HEK293 (cell line): ENCODE measurements around the gene GPR161.

Experiments used
- CTCF ChIA-PET: fragments of 350-600 bp; formaldehyde crosslinking; extraction: SDS; loops from one replicate; lab custom pipeline; 2021; ENCODE audit warnings: antibody characterized with exemption; lab: Yijun Ruan, JAX
- POLR2A ChIA-PET: fragments of 300-600 bp; formaldehyde crosslinking; extraction: SDS; loops from one replicate; lab custom pipeline; 2020; ENCODE audit warnings: antibody characterized with exemption, inconsistent platforms; lab: Yijun Ruan, JAX
- H3K27ac ChIP-seq: fragments of 200-500 bp; sonication (Bioruptor generic); 2 replicates; pipeline ENCODE4 v1.5.1; 2014; ENCODE audit warnings: low read depth, low read length, control low read depth, inconsistent platforms; ENCODE audit errors: extremely low read depth
- H3K36me3 ChIP-seq, 2 experiments: fragments of 200-500 bp in 1 of 2; sonication (Bioruptor generic) in 1 of 2; 1 replicate in 1 of 2; 2 replicates in 1 of 2; pipeline ENCODE4 v1.5.1; 2014 to 2017; ENCODE audit warnings: inconsistent platforms in 2 of 2, low read length in 2 of 2; ENCODE audit not compliant: control insufficient read depth in 2 of 2, insufficient read depth in 1 of 2
- H3K4me1 ChIP-seq: fragments of 200-500 bp; sonication (Bioruptor generic); 2 replicates; pipeline ENCODE4 v1.5.1; 2014; ENCODE audit warnings: mild to moderate bottlenecking, low read length, inconsistent platforms; ENCODE audit not compliant: control insufficient read depth, insufficient read depth
- H3K4me3 ChIP-seq: 2 replicates; pipeline ENCODE4 v1.5.1; 2011; ENCODE audit warnings: low read depth, mild to moderate bottlenecking, control low read depth, low read length, moderate library complexity
- H3K9me3 ChIP-seq: fragments of 200-500 bp; sonication (Bioruptor generic); 2 replicates; pipeline ENCODE4 v1.5.1; 2014; ENCODE audit warnings: low read depth, low read length, inconsistent platforms; ENCODE audit not compliant: control insufficient read depth, insufficient read depth
- BCL11B ChIP-seq: fragments of 450-650 bp; formaldehyde crosslinking; IDR thresholded peaks from 2 replicates; pipeline ENCODE4 v1.5.1; 2016; ENCODE audit warnings: low read depth, missing biosample characterization, missing genetic modification characterization
- EGR2 ChIP-seq: fragments of 450-650 bp; formaldehyde crosslinking; IDR thresholded peaks from 2 replicates; pipeline ENCODE4 v1.5.1; 2016; ENCODE audit warnings: low read depth, missing biosample characterization, missing genetic modification characterization
- GLIS2 ChIP-seq: fragments of 450-650 bp; formaldehyde crosslinking; IDR thresholded peaks from 2 replicates; pipeline ENCODE4 v1.5.1; 2016; ENCODE audit warnings: missing biosample characterization, missing genetic modification characterization
- OVOL3 ChIP-seq: fragments of 450-650 bp; formaldehyde crosslinking; IDR thresholded peaks from 2 replicates; pipeline ENCODE4 v1.5.1; 2016; ENCODE audit warnings: missing biosample characterization, missing genetic modification characterization
- PRDM4 ChIP-seq: fragments of 450-650 bp; formaldehyde crosslinking; IDR thresholded peaks from 2 replicates; pipeline ENCODE4 v1.5.1; 2017; ENCODE audit warnings: missing biosample characterization, missing genetic modification characterization
- SCRT2 ChIP-seq: fragments of 450-650 bp; formaldehyde crosslinking; IDR thresholded peaks from 2 replicates; pipeline ENCODE4 v1.5.1; 2016; ENCODE audit warnings: missing biosample characterization, missing genetic modification characterization
- SP3 ChIP-seq: fragments of 450-650 bp; formaldehyde crosslinking; IDR thresholded peaks from 2 replicates; pipeline ENCODE4 v1.5.1; 2016; ENCODE audit warnings: missing biosample characterization, missing genetic modification characterization
- ZBTB17 ChIP-seq: fragments of 450-650 bp; formaldehyde crosslinking; IDR thresholded peaks from 2 replicates; pipeline ENCODE4 v1.5.1; 2016; ENCODE audit warnings: missing biosample characterization, missing genetic modification characterization
- ZFP3 ChIP-seq: fragments of 450-650 bp; formaldehyde crosslinking; IDR thresholded peaks from 2 replicates; pipeline ENCODE4 v1.5.1; 2016; ENCODE audit warnings: low read depth, missing biosample characterization, missing genetic modification characterization
- ZNF133 ChIP-seq: fragments of 450-650 bp; formaldehyde crosslinking; IDR thresholded peaks from 2 replicates; pipeline ENCODE4 v1.5.1; 2016; ENCODE audit warnings: missing biosample characterization, missing genetic modification characterization
- ZNF155 ChIP-seq: fragments of 450-650 bp; formaldehyde crosslinking; IDR thresholded peaks from 2 replicates; pipeline ENCODE4 v1.5.1; 2016; ENCODE audit warnings: missing biosample characterization, missing genetic modification characterization
- ZNF175 ChIP-seq: fragments of 450-650 bp; formaldehyde crosslinking; IDR thresholded peaks from 2 replicates; pipeline ENCODE4 v1.5.1; 2016; ENCODE audit warnings: missing biosample characterization, missing genetic modification characterization
- ZNF19 ChIP-seq: fragments of 450-650 bp; formaldehyde crosslinking; IDR thresholded peaks from 2 replicates; pipeline ENCODE4; 2016; ENCODE audit warnings: missing biosample characterization, missing genetic modification characterization, low read depth
- ZNF221 ChIP-seq: fragments of 450-650 bp; formaldehyde crosslinking; IDR thresholded peaks from 2 replicates; pipeline ENCODE4 v1.5.1; 2017; ENCODE audit warnings: missing biosample characterization, missing genetic modification characterization, borderline replicate concordance
- ZNF23 ChIP-seq: fragments of 450-650 bp; formaldehyde crosslinking; IDR thresholded peaks from 2 replicates; pipeline ENCODE4 v1.5.1; 2016; ENCODE audit warnings: missing biosample characterization, missing genetic modification characterization, borderline replicate concordance
- ZNF514 ChIP-seq: fragments of 450-650 bp; formaldehyde crosslinking; IDR thresholded peaks from 2 replicates; pipeline ENCODE4 v1.5.1; 2016; ENCODE audit warnings: missing biosample characterization, missing genetic modification characterization
- ZNF518A ChIP-seq: fragments of 450-650 bp; formaldehyde crosslinking; conservative IDR thresholded peaks from 2 replicates; pipeline ENCODE4 v1.5.1; 2016; ENCODE audit warnings: low read depth, missing biosample characterization, missing genetic modification characterization
- ZNF529 ChIP-seq: fragments of 450-650 bp; formaldehyde crosslinking; IDR thresholded peaks from 2 replicates; pipeline ENCODE4 v1.5.1; 2017; ENCODE audit warnings: missing genetic modification characterization, missing biosample characterization; ENCODE audit not compliant: insufficient replicate concordance
- ZNF629 ChIP-seq: fragments of 450-650 bp; formaldehyde crosslinking; IDR thresholded peaks from 2 replicates; pipeline ENCODE4 v1.5.1; 2017; ENCODE audit warnings: missing biosample characterization, missing genetic modification characterization
- ZNF654 ChIP-seq: fragments of 450-650 bp; formaldehyde crosslinking; IDR thresholded peaks from 2 replicates; pipeline ENCODE4 v1.5.1; 2016; ENCODE audit warnings: low read depth, missing biosample characterization, missing genetic modification characterization
- ZNF670 ChIP-seq: fragments of 450-650 bp; formaldehyde crosslinking; IDR thresholded peaks from 2 replicates; pipeline ENCODE4 v1.5.1; 2016; ENCODE audit warnings: missing biosample characterization, missing genetic modification characterization, low read depth
- ZNF707 ChIP-seq: fragments of 450-650 bp; formaldehyde crosslinking; IDR thresholded peaks from 2 replicates; pipeline ENCODE4 v1.5.1; 2016; ENCODE audit warnings: missing biosample characterization, missing genetic modification characterization
- ZNF785 ChIP-seq: fragments of 450-650 bp; formaldehyde crosslinking; IDR thresholded peaks from 2 replicates; pipeline ENCODE4 v1.5.1; 2016; ENCODE audit warnings: missing biosample characterization, missing genetic modification characterization
- ZNF830 ChIP-seq: fragments of 450-650 bp; IDR thresholded peaks from 2 replicates; pipeline ENCODE4 v1.5.0; 2018; ENCODE audit warnings: missing biosample characterization, missing genetic modification characterization, low read depth, mild to moderate bottlenecking, moderate library complexity
- ZSCAN4 ChIP-seq: fragments of 450-650 bp; formaldehyde crosslinking; IDR thresholded peaks from 2 replicates; pipeline ENCODE4 v1.5.1; 2017; ENCODE audit warnings: missing biosample characterization, missing genetic modification characterization

GPR161 gene

GRCh38 chr1:168091063-168091462, 45.7 kb downstream of the GPR161 start (continued):
- TF ChIP-seq ZNF23 (tag by site-specific recombination), result no peak
- no peak for TF ChIP-seq EGR2 (tag by site-specific recombination)
- no peak for TF ChIP-seq SP3 (tag by site-specific recombination)
- no peak for TF ChIP-seq SCRT2 (tag by site-specific recombination)
- TF ChIP-seq ZNF529 (tag by site-specific recombination), result no peak
- no peak for TF ChIP-seq ZNF785 (tag by site-specific recombination)
- no peak for TF ChIP-seq ZNF707
- no peak for TF ChIP-seq ZSCAN4 (tag by site-specific recombination)
- TF ChIP-seq OVOL3 (tag by site-specific recombination), result no peak
- TF ChIP-seq ZNF629 (tag by site-specific recombination), result no peak
- no peak for TF ChIP-seq GLIS2 (tag by site-specific recombination)
- no peak for TF ChIP-seq ZNF19 (tag by site-specific recombination)
- TF ChIP-seq, all 188 proteins: peak for 0

- ChIA-PET POLR2A (no interaction called here), CTCF (interaction anchor here (3.4 kb wide), 1 partner anchor 8 kb away, joined by 26 read pairs; no protein-coding TSS in a partner anchor)
- no peak overlapping the region for H3K27ac ChIP-seq
- H3K36me3 ChIP-seq, result peaks cover 0 to 27% of the 10 kb centered on the region in 2 experiments; a peak in 1 of 3 replicates
- TF ChIP-seq ZNF654 (tag by site-specific recombination) (no peak), ZNF133 (tag by site-specific recombination) (no peak), SCRT2 (tag by site-specific recombination) (peak; percentile 38; the same call in 1 of the 2 replicates), ZNF175 (tag by site-specific recombination) (no peak), ZNF221 (tag by site-specific recombination) (no peak), ZNF155 (tag by site-specific recombination) (no peak)
- no peaks in the 10 kb centered on the region for H3K4me1 ChIP-seq
- no peak overlapping the region for H3K4me3 ChIP-seq
- H3K9me3 ChIP-seq, result no peaks in the 10 kb centered on the region
Observed at GRCh38 chr1:168090395-168090794, 46.3 kb downstream of the GPR161 start.

GRCh38 chr1:168089979-168090337, 46.8 kb downstream of the GPR161 start:
- Histone ChIP-seq H3K4me3 (no peak overlapping the region), H3K27ac (no peak overlapping the region), H3K9me3 (no peaks in the 10 kb centered on the region), H3K36me3 (peaks cover 0 to 31% of the 10 kb centered on the region in 2 experiments; a peak in 1 of 3 replicates), H3K4me1 (no peaks in the 10 kb centered on the region)
- ChIA-PET CTCF (no interaction called here), POLR2A (no interaction called here)
- TF ChIP-seq ZNF514 (no peak), ZSCAN4 (tag by site-specific recombination) (no peak), ZNF518A (tag by site-specific recombination) (no peak), ZNF670 (tag by site-specific recombination) (no peak), ZNF830 (tag by site-specific recombination) (no peak), ZBTB17 (no peak), BCL11B (tag by site-specific recombination) (no peak), PRDM4 (tag by site-specific recombination) (no peak), ZFP3 (tag by site-specific recombination) (no peak), ZNF629 (tag by site-specific recombination) (no peak), SCRT2 (tag by site-specific recombination) (no peak)
